ENCODE results near the gene USP24. TPM values are rescaled to one million over a fixed set of nuclear protein-coding genes. Genes with fewer than 3 reads are reported as not detected.
"Not testable (repeated sequence)": the region's sequence is repeated elsewhere in the genome, so short reads cannot be mapped to it uniquely, and the experiment has no call there.

USP24 gene
- total RNA-seq, 1 donor, result 41.7 TPM

DNA sequence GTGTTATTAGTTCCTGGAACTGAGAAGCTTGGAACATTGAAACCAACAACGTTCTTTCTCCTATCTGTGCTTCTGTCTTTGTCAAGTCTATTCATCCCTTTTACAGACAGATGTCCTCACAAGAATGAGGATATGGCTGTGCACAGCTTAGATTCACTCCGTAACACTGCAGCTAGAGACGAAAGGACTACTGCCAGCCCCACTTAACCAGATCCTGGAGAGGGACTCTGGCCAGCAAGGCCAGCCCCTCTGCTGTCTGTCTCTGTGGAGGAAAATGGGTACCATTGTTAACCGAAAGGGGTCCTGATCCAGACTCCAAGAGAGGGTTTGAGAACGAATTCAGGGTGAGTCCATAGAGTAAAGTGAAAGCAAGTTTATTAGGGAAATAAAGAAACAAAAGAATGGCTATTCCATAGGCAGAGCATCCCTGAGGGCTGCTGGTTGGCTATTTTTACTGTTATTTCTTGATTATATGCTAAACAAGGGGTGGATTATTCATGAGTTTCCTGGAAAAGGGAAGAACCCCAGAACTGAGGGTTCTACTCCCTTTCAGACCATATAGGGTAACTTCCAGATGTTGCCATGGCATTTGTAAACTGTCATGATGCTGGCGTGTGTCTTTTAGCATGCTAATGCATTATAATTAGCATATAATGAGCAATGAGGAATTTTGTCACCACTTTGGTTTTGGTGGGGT is 17.4 kb upstream of the USP24 start:
- DNase-seq (ENCODE audit: low read depth in 2 of 3, low spot score in 2 of 3), result no peak

DNA sequence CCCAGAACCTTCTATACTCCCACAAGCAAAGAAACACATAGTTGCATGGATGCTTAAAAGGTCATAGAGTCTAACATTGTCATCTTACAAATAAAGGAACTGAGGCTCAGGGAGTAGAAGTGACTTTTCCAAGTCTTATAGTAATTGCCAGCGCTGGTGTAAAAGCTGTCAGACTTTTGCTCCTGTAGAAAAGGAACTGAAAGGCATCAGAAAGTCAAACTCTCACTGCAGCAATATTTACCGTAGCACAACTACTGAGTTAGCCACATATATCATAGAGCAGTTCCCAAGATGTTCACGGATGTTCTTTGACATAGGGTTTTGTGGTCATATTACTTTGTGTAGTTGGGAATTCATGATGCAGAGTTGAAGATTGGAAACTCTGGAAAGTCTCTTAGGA is 16.6 kb upstream of the USP24 start:
- DNase-seq (ENCODE audit: low read depth in 2 of 3, low spot score in 2 of 3), result no peak

DNA sequence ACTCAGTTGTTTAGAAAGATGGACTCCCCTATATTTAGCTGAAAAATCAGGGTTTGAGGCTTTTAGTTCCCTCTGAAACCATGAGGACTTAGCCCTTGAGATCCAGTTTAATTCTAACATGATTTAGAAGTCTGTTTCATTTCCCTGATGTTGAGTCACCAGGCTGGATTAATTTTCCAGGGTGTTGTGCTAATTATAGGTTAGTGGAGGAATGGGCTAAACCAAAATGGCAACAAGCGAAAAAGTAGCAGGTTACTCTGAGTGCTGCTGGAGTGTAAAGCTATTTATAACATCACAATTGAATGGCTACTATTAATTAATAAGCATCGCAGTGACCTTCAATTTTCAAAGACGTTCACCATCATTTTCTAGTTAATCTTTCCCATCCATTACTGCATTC is 15.5 kb upstream of the USP24 start:
- DNase-seq (ENCODE audit: low read depth in 2 of 3, low spot score in 2 of 3), result no peak

DNA sequence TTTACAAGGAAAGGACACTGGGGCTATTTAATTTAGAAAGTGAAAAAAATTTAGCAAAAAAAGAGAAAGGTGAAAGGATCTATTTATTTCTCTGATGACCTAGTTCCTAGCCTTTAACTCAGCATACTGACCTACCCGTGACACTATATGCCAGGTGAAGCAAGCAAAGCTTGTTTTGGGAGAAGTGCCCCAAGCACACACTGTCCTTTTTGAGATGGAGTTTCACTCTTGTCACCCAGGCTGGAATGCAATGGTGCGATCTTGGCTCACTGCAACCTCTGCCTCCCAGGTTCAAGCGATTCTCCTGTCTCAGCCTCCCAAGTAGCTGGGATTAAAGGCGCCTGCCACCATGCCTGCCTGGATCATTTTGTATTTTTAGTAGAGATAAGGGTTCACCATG is 14.6 kb upstream of the USP24 start:
- DNase-seq (ENCODE audit: low read depth in 2 of 3, low spot score in 2 of 3), result not testable (repeated sequence)

DNA sequence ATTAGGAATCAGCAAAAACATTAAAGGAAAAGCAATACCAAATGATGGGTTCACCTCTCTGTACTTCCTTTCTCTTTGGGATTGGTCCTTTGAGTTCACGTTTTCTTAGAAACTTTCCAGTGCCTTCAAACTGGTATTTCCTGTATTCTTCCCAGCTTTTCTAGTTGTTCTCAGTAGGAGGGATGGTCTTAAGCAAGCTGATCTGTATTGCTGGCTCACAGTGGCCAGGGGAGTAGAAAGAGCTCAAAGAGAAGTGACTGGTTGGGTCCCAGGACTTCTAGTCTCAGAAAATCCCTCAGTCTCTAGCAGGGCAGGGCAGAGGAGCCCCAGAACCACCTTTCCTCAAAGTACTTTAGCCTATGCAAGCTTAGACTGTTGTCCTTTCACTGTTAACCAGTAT is 10.1 kb upstream of the USP24 start:
- DNase-seq (ENCODE audit: low read depth in 2 of 3, low spot score in 2 of 3), result no peak

DNA sequence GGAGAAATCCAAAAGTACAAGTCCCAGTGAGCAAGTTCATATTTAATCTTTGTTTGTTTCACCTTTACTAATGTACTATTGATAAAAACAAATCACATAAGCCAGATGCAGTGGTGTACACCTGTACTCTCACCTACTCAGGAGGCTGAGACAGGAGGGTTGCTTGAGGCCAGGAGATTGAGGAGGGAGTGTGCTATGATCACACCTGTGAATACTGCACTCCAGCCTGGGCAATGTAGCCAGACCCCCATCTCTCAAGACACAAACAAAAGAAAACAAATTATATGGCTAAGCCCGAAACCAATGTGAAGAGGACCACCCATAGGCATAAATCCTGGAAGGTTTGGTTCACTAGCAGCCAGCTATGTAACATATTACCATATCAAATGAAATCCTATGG is 9.6 kb upstream of the USP24 start:
- DNase-seq (ENCODE audit: low read depth in 2 of 3, low spot score in 2 of 3), result no peak

DNA sequence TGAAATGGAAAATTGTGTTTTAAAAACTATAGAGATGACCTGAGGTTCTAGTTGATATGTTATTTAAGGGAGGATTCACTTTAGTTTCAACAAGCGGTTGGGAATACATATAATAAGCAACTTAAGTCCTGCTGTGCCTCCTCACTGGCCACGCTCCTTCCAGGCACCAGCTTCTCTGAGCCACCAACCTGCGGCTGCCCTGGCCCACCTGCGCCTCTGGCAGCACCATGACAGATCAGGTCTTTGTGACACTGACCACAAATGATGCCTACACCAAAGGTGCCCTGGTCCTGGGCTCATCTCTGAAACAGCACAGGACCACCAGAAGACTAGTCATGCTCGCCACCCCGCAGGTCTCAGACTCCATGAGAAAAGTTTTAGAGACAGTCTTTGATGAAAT is 7.0 kb upstream of the USP24 start:
- no peak for DNase-seq (ENCODE audit: low read depth in 2 of 3, low spot score in 2 of 3)

DNA sequence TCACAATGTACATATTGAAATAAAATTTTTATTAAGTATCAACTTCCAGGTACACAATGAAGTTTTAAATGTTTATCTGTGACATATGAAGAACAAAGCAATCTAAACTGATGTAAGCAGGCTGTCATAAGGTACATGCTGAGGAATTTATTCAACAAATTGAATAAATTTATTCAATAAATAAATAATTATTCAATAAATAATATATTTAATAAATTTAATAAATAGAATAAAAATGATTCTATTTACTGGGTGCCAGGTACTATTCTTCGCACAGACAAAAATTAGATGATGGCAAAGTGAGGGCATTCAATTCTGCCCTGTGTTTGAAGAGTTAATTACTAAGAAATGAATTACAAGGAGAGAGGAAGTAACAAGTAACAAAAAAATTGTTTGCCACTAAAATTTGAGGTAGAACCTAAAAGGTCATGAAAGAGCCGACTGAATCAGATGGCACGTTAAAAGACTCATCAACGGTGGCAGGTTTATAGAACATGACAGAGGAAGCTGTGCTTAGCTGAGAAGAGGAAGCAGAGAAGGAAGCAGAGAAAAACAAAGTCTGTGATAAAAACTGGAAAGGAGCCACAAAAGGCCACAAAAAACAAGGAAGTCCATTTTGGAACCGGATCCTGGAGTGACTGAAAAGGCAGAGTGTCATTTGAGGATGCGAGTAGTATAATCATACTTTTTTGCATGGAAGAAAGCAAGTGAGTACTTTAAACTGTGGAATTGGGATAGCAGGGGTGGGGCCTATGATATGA is 2.2 kb upstream of the USP24 start:
- peak in 2 of 3 donors; percentile 77 to 89 for DNase-seq (ENCODE audit: low read depth in 2 of 3, low spot score in 2 of 3)

DNA sequence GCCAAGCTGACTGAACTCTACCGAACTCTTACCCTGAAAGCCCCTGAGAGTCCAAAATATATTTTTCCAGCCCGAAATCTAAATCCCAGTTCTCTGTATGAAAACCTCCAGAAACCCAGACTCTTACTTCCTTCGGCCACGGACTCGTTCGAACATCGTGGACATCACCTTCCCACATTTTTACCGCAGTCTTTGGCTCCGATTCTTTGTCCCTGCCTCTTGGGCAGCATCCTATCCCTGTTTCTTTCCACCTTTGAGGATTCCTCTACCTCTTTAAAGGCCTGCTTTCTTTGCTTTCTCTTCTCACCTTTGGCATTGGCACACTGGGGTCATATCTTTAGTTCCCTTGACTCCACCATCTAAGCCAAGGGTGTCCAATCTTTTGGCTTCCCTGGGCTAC is 932 bp upstream of the USP24 start:
- no peak for DNase-seq (ENCODE audit: low read depth in 2 of 3, low spot score in 2 of 3)

DNA sequence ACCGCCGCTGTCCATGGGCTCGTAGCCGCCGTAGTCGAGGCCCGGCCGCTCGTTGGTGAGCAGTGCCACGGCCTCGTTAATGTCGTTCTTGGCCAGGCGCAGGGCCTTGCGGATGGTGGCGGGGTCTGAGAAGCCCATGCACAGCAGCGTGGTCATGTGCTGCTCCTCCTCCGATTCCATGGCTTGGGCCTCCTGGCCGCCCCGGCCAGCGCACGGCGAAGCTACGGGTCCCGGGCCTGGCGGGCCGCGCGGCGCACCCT is 300 bp downstream of the USP24 start:
- peak in 1 of 3 donors; percentile 46 for DNase-seq (ENCODE audit: low read depth in 2 of 3, low spot score in 2 of 3)

DNA sequence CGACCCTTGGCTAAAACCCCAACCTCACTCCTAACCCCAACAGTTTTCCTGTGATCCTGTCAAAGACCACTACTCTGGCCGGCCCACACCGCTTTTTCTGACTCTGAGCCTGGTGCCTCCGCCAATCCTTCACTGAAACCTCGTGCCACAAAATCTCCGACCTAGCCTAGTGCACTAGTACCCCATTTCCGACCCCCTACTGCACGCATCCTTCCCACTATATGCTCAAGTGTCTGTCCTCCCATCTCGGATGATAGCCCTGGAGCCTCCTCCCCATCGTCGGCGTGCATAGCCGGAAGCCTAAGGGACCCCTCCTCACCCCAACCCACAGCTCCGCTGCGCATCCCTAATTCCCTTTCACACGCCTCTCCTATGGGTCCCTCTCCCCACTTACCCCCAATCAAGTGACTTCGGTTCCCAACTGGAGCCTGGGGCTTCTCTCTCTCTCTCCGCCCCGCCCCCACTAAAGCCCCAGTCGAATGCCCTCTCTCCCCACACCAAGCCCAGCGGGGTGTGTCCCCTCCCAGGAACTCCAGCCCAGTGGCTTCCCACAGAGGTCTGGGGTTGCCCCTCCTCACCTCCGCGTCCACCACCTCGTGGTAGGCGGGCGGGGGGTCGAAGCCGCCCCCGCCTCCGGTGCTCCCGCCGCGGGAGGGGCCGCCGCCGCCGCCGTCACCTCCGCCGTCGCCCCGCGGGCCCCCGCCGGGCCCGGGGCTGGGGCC is 791 bp downstream of the USP24 start:
- DNase-seq (ENCODE audit: low read depth in 2 of 3, low spot score in 2 of 3), result peak in 1 of 3 donors; percentile 21

DNA sequence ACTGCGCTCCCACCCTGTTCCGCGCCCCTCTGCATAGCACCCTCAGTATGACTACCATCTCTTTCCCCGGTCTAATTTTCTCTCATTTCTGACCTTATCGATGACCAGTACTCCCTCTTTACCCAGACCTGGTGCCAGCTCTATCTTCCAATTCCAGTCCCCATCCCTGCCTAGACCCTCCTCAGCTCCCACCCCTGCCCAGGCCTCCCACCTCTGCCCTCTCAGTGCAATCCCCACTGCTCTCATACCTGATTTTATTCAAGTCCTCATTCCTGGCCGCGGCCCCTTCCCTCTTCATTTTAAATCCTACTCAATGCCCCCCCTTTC is 1.3 kb downstream of the USP24 start:
- no peak for DNase-seq (ENCODE audit: low read depth in 2 of 3, low spot score in 2 of 3)

DNA sequence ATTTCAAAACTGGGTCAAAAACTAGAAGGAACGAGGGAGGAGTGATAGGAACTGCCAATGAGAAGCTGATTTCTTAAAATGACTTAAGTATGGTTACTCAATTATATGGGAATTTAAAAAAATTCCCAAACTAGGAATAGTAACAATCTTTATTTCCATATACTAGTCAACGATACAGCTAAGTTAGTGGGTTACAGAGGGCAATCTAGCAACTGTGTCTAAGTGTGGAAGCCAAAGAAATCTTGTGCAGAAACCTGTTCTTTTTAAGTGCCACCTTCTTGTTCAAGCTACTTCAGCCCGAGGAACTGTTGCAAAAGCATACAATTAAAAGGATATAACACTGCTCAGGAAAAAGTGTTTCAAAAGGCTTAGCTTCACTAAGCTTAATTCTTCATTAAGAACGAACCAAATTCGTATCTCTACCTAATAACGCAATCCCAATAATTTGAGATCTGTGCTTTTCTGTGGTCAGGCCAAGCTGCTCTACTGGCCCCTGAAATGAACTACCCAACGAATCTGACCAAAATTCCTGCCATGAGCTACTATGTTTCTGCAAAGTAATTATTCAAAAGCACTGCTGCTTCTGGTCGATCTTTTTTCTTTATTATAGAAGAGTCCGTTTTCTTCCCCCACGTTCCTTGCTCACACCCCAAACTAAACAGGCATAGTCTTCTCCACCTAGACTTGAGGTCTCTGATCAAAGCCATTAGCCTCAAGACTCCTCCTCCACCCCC is 1.8 kb downstream of the USP24 start:
- DNase-seq (ENCODE audit: low read depth in 2 of 3, low spot score in 2 of 3), result peak in 1 of 3 donors; percentile 19

DNA sequence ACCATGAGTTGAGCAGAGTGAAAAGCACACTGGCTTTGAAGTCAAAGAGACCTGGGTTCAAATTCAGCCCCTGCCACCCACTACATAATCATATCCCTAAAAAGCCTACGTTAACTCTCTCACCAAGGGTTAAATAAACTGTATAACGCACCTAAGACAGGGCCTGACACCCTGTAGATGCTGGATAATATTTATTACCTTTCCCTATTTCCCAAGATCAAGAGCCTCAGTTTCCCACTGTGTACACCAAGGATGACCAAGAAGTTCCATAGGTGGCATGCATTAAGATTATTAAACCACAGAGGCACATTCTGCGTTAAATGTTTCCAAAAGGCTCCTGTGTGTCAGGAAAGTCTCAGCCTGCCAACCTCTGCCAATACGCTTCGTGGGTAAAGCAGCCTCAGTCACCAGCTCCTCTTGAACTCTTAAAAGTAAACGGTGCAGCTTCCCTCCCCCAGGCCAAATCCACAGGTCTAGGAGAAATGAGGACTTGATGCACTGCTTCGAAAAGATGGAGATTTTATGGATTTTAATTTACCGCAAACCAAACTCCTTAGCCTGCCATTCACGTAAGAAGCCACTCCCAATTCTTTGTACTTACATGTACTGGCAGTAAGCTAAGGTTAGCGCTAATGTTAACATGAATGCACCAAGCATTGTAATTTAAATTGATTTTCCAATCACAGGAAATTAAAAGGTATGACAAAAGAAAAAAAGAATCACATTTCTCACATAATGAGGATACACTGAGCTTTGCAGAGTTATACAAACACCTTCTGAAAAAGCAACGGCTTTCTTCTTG is 2.6 kb downstream of the USP24 start:
- no peak for DNase-seq (ENCODE audit: low read depth in 2 of 3, low spot score in 2 of 3)

DNA sequence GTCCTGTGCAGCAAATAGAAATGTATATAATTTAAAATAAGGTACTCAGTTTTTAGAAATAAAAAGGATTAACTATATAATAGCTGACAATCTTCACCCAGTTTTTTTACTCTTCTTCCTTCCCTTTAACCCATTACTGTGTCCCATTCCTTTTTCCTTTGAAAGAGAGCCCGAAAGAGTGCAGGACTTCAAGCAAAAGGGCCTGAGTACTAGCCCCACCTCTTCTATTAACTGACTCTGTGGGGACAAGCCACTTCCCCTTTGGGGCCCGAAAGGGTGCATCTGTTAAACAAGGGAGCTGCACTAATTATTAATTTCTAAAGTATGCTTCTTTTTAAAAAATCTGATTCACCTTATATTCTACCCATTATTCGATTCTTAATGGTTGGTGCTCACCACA is 3.3 kb downstream of the USP24 start:
- peak in 1 of 3 donors; percentile 62 for DNase-seq (ENCODE audit: low read depth in 2 of 3, low spot score in 2 of 3)

DNA sequence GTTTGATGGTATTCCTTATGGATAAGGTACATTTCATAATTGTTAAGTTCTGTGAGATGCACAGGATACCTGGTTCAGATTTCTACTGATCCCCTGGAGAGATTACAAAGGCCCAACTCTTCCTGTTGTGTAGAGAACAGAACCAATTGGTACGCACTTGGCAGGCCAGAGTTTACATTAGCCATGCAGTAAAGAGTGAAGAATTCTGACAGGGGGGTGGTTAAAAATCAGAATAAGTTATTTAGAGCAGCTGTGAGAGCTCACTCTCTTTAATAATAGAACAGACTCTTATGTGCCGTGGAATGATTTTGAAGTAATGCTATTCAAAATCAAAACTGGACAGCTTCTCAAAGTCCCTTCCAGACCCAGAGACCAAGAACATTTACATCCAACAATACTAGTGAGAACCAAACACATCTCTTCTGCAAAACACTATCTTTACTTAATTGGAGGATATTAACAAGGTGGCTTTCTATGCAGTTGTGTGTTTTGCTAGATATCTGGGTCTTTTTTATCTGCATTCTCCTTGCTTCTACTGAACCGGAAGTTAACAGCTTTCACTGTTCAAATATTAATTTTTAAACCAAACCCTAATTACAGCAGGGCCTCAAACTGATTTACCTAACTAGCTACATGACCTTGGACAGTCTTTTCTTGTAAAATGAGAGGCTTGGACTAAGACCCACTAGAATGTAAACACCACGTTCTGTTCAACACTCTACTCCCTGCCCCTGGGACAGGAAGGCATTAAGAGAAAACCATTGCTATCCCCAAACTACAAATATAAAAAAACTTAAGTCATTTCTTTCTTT is 4.0 kb downstream of the USP24 start:
- DNase-seq (ENCODE audit: low read depth in 2 of 3, low spot score in 2 of 3), result no peak

DNA sequence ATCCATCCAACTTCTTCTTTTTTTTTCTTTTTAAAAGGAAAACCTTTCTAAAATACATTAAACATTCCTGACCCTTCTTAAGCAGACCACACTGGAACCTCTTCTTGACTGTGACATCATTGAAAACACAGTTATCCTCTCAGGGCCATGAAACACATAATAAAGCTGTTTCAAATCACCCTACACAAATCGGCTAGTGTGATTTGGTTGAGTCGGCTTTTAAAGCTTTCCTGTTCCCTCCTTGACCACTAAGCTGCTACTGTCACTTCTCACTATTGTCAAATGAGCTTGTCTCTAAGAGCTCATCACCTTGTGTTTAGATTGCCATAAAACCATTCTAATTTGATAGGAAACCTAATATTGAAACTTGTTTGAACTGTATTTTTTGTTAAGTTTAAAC is 5.9 kb downstream of the USP24 start:
- peak in 1 of 3 donors; percentile 23 for DNase-seq (ENCODE audit: low read depth in 2 of 3, low spot score in 2 of 3)

DNA sequence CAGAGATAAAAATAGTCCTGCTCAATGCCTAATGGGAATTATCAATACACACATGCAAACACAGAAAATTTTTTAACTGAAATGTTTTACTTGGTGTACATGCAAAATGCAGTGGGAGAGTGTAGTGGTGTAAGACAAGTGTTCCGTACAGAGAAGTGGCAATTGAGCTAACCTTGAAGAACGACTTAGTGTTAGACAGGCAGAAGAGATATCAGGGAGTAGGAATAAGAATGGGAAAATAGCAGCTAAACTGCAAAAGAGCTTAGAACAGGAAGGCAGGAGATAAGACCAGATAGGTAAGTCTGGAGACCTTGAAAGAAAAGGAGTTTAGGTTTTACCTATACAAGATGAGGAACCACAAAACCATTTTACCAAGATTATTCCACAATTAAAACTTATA is 9.0 kb downstream of the USP24 start:
- no peak for DNase-seq (ENCODE audit: low read depth in 2 of 3, low spot score in 2 of 3)

DNA sequence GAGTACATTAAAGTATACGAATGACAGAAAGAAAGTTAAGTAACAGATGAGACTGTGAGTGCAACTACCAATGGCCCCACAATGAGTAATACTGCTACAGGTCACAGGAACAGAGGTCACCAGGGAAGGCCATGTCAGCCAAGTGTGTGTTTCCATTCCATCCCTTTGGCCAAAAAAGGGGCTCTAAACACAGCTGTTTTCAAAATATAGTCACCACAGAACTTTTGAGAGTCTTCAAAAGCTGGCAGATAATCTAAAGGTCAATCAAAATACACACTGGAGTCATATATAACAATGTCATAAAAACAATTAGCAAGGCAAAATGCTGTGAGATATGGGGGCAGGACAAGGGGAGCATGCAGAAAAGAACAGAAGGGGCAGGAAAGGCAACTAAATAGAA is 10.2 kb downstream of the USP24 start:
- DNase-seq (ENCODE audit: low read depth in 2 of 3, low spot score in 2 of 3), result no peak

DNA sequence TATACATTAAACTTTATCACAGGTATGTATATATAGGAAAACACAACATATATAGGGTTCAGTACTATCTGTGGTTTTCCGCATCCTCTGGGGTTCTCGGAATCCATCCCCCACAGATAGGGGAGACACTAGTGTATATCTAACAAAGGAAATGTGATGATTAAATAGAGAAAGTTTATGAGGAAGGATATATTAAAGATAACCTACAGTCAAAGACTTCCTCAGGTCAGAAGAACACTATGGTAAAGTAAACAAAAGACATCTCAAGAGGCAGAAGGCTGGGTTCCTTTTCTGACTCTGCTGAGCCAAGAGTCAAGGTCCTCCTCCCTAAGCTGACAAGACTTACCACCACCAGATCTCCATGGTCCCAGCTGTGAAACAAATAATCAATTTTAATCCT is 12.1 kb downstream of the USP24 start:
- DNase-seq (ENCODE audit: low read depth in 2 of 3, low spot score in 2 of 3), result no peak
